Cardiac fibroblast (primary cell): Measurements from ENCODE around the gene DCUN1D2.

ENCODE experiments used
- DNase-seq, 2 donors: peaks; one replicate each; pipeline versions ENCODE4 v3.0.0 to v3.0.0-alpha.2; 2010; ENCODE audit warnings: low read depth in 2 of 2
- H3K4me3 ChIP-seq, 2 donors: replicated peaks in 1 of 2; 1 replicate in 1 of 2; 2 replicates in 1 of 2; pipeline ENCODE4 v1.5.1; 2011; ENCODE audit warnings: low read depth in 2 of 2, low read length in 2 of 2, mild to moderate bottlenecking in 2 of 2, moderate library complexity in 1 of 2
- TF ChIP-seq, protein P1 (sequence below): IDR thresholded peaks from one replicate; pipeline ENCODE4 v1.5.1; 2011; ENCODE audit warnings: low read depth, mild to moderate bottlenecking, low read length, inconsistent platforms

DCUN1D2 gene

GRCh38 chr13:113418722-113419049, 71.8 kb downstream of the DCUN1D2 start:
- no peak for DNase-seq
- H3K4me3 ChIP-seq = no peak overlapping the region
- TF ChIP-seq, protein P1, sequence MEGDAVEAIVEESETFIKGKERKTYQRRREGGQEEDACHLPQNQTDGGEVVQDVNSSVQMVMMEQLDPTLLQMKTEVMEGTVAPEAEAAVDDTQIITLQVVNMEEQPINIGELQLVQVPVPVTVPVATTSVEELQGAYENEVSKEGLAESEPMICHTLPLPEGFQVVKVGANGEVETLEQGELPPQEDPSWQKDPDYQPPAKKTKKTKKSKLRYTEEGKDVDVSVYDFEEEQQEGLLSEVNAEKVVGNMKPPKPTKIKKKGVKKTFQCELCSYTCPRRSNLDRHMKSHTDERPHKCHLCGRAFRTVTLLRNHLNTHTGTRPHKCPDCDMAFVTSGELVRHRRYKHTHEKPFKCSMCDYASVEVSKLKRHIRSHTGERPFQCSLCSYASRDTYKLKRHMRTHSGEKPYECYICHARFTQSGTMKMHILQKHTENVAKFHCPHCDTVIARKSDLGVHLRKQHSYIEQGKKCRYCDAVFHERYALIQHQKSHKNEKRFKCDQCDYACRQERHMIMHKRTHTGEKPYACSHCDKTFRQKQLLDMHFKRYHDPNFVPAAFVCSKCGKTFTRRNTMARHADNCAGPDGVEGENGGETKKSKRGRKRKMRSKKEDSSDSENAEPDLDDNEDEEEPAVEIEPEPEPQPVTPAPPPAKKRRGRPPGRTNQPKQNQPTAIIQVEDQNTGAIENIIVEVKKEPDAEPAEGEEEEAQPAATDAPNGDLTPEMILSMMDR = no peak

- TF ChIP-seq, protein P1 = no peak
- no peak for DNase-seq
Observed at GRCh38 chr13:113417836-113418721, 72.4 kb downstream of the DCUN1D2 start.

GRCh38 chr13:113417008-113417751, 73.3 kb downstream of the DCUN1D2 start:
- TF ChIP-seq, protein P1 = no peak

More at GRCh38 chr13:113417836-113418721, 72.4 kb downstream of the DCUN1D2 start:
- H3K4me3 ChIP-seq = no peak overlapping the region

DNA sequence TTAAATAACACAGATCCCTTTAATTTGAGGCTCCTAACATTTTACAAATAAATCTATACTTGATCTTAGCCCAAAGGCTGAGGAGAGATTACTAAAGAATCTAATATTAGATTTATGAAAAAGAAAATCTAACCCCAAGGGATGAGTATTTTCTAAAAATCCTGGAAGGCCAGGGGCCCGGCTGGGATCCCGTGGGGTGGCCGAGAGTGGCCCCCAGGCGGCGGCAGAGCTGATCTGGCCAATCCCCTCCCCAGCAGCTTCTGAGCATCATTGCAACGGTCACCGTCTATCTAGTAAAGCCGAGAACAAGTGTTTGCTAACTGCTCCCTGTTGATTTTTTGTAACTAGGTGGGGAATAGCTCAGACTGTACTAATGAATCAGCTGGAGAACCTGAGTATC, 74.7 kb downstream of the DCUN1D2 start:
- H3K4me3 ChIP-seq = no peak overlapping the region
- TF ChIP-seq, protein P1 = no peak
- no peak for DNase-seq

More at GRCh38 chr13:113417008-113417751, 73.3 kb downstream of the DCUN1D2 start:
- no peak overlapping the region for H3K4me3 ChIP-seq
- no peak for DNase-seq

- TF ChIP-seq, protein P1 = no peak
- no peak for DNase-seq
- no peak overlapping the region for H3K4me3 ChIP-seq
Observed at GRCh38 chr13:113415032-113415431, 75.5 kb downstream of the DCUN1D2 start.

GRCh38 chr13:113414335-113414734, 76.2 kb downstream of the DCUN1D2 start:
- TF ChIP-seq, protein P1 = no peak
- no peak for DNase-seq
- H3K4me3 ChIP-seq = no peak overlapping the region
